Right lobe of liver (tissue), 4 donors: ENCODE results near the gene DCST1.
"Not testable (repeated sequence)": the region's sequence is repeated elsewhere in the genome, so short reads cannot be mapped to it uniquely, and the experiment has no call there.

Experiments used
- POLR2A ChIP-seq: fragments of 450-650 bp; IDR thresholded peaks from one replicate; pipeline ENCODE4 v1.6.1; 2017; ENCODE audit warnings: antibody characterized with exemption, mild to moderate bottlenecking
- TF ChIP-seq, protein P1 (sequence below), 4 donors: fragments of 200-600 bp in 3 of 4; fragments of 450-650 bp in 1 of 4; IDR thresholded peaks; one replicate each; pipeline versions ENCODE4 v1.5.1 to v1.8.0; 2016 to 2022; ENCODE audit warnings: antibody characterized with exemption in 4 of 4, mild to moderate bottlenecking in 2 of 4
- donor health status: DM: no; HTN: no; CAD: no.
- donor health status: DM: no; HTN: no; CAD: no.
- donor health status: DM: no; HTN: yes; CAD: no.

DNA sequence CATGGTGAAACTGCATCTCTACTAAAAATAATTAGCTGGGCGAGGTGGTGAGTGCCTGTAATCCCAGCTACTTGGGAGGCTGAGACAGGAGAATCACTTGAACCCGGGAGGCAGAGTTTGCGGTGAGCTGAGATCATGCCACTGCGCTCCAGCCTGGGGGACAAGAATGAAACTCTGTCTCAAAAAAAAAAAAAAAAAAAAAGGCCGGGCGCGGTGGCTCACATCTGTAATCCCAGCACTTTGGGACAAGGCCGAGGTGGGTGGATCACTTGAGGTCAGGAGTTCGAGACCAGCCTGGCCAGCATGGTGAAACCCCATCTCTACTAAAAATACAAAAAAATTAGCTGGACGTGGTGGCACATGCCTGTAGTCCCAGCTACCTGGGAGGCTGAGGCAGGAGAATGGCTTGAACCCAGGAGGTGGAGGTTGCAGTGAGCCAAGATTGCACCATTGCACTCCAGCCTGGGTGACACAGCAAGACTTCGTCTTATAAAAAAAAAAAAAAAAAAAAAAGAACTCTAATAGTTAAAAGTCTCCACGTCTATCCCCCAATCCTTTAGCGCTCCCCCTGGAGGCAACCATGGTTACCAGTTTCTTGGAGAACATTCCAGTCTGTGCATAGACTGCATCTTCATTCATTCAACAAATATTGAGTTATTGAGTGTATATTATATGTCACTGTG, 38.2 kb upstream of the DCST1 start:
- TF ChIP-seq POLR2A, result not testable (repeated sequence)
- TF ChIP-seq, protein P1, sequence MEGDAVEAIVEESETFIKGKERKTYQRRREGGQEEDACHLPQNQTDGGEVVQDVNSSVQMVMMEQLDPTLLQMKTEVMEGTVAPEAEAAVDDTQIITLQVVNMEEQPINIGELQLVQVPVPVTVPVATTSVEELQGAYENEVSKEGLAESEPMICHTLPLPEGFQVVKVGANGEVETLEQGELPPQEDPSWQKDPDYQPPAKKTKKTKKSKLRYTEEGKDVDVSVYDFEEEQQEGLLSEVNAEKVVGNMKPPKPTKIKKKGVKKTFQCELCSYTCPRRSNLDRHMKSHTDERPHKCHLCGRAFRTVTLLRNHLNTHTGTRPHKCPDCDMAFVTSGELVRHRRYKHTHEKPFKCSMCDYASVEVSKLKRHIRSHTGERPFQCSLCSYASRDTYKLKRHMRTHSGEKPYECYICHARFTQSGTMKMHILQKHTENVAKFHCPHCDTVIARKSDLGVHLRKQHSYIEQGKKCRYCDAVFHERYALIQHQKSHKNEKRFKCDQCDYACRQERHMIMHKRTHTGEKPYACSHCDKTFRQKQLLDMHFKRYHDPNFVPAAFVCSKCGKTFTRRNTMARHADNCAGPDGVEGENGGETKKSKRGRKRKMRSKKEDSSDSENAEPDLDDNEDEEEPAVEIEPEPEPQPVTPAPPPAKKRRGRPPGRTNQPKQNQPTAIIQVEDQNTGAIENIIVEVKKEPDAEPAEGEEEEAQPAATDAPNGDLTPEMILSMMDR (IDR thresholded peaks at IDR 0.05), result peak; percentile 20 to 40 (median 32)
